ENCODE measurements around the gene COMMD9. TPM values are rescaled to one million over a fixed set of nuclear protein-coding genes. Genes with fewer than 3 reads are reported as not detected.
A peak's percentile ranks its signal among the peaks of the same experiment; 100 is the strongest.

The COMMD9 gene
- total and polyA plus RNA-seq, 2 of the 8 experiments (the other 6 are each of a cell fraction or from before 2014, with no cell fraction given) = 42.5 to 49.1 TPM

GRCh38 chr11:36258730-36259360 lies 30.4 kb downstream of the COMMD9 start:
- peak; percentile 36 to 73 for DNase-seq (ENCODE audit: low read depth in 1 of 2, low spot score in 2 of 2)
- WGBS, 2 experiments (ENCODE audit: extremely low coverage in 1 of 2, insufficient coverage in 1 of 2, insufficient read length in 1 of 2, insufficient replicate concordance in 2 of 2, low coverage in 1 of 2, low lambda C conversion rate in 2 of 2, missing lambda C conversion rate in 1 of 2) = 46% methylated on average over 12 of the region's 12 CpGs; no CpG with 5 or more reads in 1 of the 2 experiments

More at GRCh38 chr11:36258730-36259360, 30.4 kb downstream of the COMMD9 start:
- no peak overlapping the region for H2BK120ac ChIP-seq (replicated peaks; ENCODE audit: low read depth, low read length)
- H2BK15ac ChIP-seq (ENCODE audit: low read length) = peak overlapping the region; percentile 31; the same call in 1 of the 2 replicates
- CTCF ChIA-PET (ENCODE audit: partially characterized antibody) = interaction anchor here (0.6 to 6.0 kb wide), 50 partner anchors 8 to 913 kb away, joined by 3 to 42 read pairs (median 5); partner anchors contain the start of gene FJX1
- peaks cover 0 to 1% (median 0%) of the 10 kb centered on the region in 4 experiments; a peak in 1 of 7 replicates for H3K4me1 ChIP-seq (replicated peaks in 1 of 4; ENCODE audit: control insufficient read depth in 3 of 4, insufficient read depth in 4 of 4, low read length in 3 of 4)
- TF ChIP-seq TEAD4 (IDR thresholded peaks at IDR 0.05; ENCODE audit: low read depth, low read length) (0 out of 2 replicates have a peak, but pooled peaks have one; percentile 28), MAX (IDR thresholded peaks at IDR 0.05) (peak; percentile 64), CTCF (IDR thresholded peaks at IDR 0.05; ENCODE audit: control extremely low read depth in 1 of 3, insufficient read depth in 1 of 3, low read depth in 1 of 3, low read length in 3 of 3) (peak; percentile 59 to 87 (median 80)), SP2 (IDR thresholded peaks at IDR 0.05; ENCODE audit: low read length) (no peak), RAD21 (IDR thresholded peaks at IDR 0.05 in 1 of 2, conservative IDR thresholded peaks at IDR 0.05 in 1 of 2; ENCODE audit: low read depth in 2 of 2, low read length in 2 of 2) (peak; percentile 84 to 89)
- H3K4me2 ChIP-seq (ENCODE audit: insufficient read depth in 1 of 2, low read depth in 2 of 2, low read length in 2 of 2) = no peak overlapping the region
- no peak overlapping the region for H2AK5ac ChIP-seq (ENCODE audit: low read depth, low read length)
- FAIRE-seq = peak; percentile 45
- H2AFZ ChIP-seq (ENCODE audit: low read length) = no peak overlapping the region
- H3K23me2 ChIP-seq (ENCODE audit: low read depth, low read length) = no peaks in the 10 kb centered on the region
- H3K79me1 ChIP-seq (ENCODE audit: low read depth, low read length) = no peaks in the 10 kb centered on the region
- H4K8ac ChIP-seq (ENCODE audit: extremely low read depth, insufficient read depth, low read length) = no peak overlapping the region
- H3K56ac ChIP-seq (replicated peaks; ENCODE audit: insufficient read length, low read depth, low read length) = no peak overlapping the region
- no peak overlapping the region for H3K9ac ChIP-seq (replicated peaks in 1 of 4; ENCODE audit: extremely low read depth in 1 of 4, low read depth in 3 of 4, low read length in 3 of 4)
- H3K14ac ChIP-seq (ENCODE audit: insufficient read length) = no peak overlapping the region
- no peak overlapping the region for H2BK20ac ChIP-seq (ENCODE audit: low read length)
- H3K9me3 ChIP-seq (ENCODE audit: insufficient read depth in 2 of 2, low read depth in 1 of 2, low read length in 1 of 2) = peaks cover 2 to 4% of the 10 kb centered on the region in 2 experiments; a peak in 1 of 4 replicates
- no peak overlapping the region for H2BK12ac ChIP-seq (ENCODE audit: low read depth, low read length)
- H3K23ac ChIP-seq (ENCODE audit: insufficient read length) = no peak overlapping the region
- H2BK5ac ChIP-seq (ENCODE audit: low read depth, low read length) = no peak overlapping the region
- no peak overlapping the region for H4K5ac ChIP-seq (ENCODE audit: insufficient read length, low read depth, low read length)
- H3K79me2 ChIP-seq (ENCODE audit: control insufficient read depth in 1 of 2, insufficient read depth in 2 of 2, low read length in 2 of 2) = no peaks in the 10 kb centered on the region
- POLR2A ChIA-PET (ENCODE audit: partially characterized antibody) = interaction anchor here (0.9 kb wide), 1 partner anchor 189 kb away, joined by 5 read pairs; no protein-coding TSS in a partner anchor
- H3K36me3 ChIP-seq (ENCODE audit: control insufficient read depth in 2 of 4, insufficient read depth in 4 of 4, low read length in 3 of 4) = no peaks in the 10 kb centered on the region
- H3K4ac ChIP-seq (replicated peaks; ENCODE audit: insufficient read length, low read depth, low read length) = no peak overlapping the region
- no peak overlapping the region for H3K27ac ChIP-seq (ENCODE audit: low read depth, low read length)
- no peaks in the 10 kb centered on the region; a peak in 2 of 7 replicates for H3K27me3 ChIP-seq (replicated peaks in 1 of 4; ENCODE audit: control insufficient read depth in 3 of 4, extremely low read depth in 1 of 4, insufficient read depth in 3 of 4, low read length in 3 of 4)
- no peak overlapping the region for H4K91ac ChIP-seq (replicated peaks; ENCODE audit: insufficient read length, low read length)
- no peak overlapping the region for H3K4me3 ChIP-seq (ENCODE audit: extremely low read depth in 1 of 4, insufficient read depth in 2 of 4, low read depth in 3 of 4, low read length in 4 of 4)
- H3K18ac ChIP-seq (ENCODE audit: extremely low read depth, low read length) = no peak overlapping the region
- no peaks in the 10 kb centered on the region for H4K20me1 ChIP-seq (replicated peaks in 1 of 2; ENCODE audit: control insufficient read depth in 1 of 2, insufficient read depth in 2 of 2, low read length in 2 of 2)

All from H1 (cell line).